ENCODE results near the gene PPP1R10.

Gene PPP1R10

DNA sequence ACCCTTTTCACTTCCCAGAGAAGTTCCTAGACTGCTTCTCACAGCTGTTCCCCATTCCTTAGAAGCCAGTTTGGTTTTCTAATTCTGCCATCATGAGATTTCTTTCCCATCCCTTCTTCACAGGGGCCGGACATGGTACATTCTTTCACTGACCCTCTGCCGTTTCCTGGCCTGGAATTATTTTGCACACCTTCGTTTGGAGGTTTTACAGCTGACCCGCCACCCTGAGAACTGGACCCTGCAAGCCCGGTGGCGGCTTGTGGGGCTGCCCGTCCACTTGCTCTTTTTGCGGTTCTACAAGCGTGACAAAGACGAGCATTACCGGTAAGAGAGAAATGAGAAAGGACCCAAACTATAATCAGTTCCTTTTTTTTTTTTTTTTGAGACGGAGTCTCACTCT, 34.1 kb upstream of the PPP1R10 start:
- H3K9me3 ChIP-seq (ENCODE audit: low read depth, low read length): no peaks in the 10 kb centered on the region
- no peak overlapping the region for H3K9ac ChIP-seq (ENCODE audit: insufficient read length)
- TF ChIP-seq POLR2AphosphoS5 (IDR thresholded peaks at IDR 0.05; ENCODE audit: borderline replicate concordance, low read depth, low read length) (0 out of 2 replicates have a peak, but pooled peaks have one; percentile 9), FOXP2 (optimal IDR thresholded peaks at IDR 0.05; ENCODE audit: control extremely low read depth, extremely low read length, insufficient read depth) (no peak)
- no peak overlapping the region for H3K27ac ChIP-seq
- H3K36me3 ChIP-seq (ENCODE audit: insufficient read depth, low read length): peaks cover 58% of the 10 kb centered on the region
- no peak for DNase-seq (ENCODE audit: low read depth, low spot score)
- H3K4me3 ChIP-seq: no peak overlapping the region

DNA sequence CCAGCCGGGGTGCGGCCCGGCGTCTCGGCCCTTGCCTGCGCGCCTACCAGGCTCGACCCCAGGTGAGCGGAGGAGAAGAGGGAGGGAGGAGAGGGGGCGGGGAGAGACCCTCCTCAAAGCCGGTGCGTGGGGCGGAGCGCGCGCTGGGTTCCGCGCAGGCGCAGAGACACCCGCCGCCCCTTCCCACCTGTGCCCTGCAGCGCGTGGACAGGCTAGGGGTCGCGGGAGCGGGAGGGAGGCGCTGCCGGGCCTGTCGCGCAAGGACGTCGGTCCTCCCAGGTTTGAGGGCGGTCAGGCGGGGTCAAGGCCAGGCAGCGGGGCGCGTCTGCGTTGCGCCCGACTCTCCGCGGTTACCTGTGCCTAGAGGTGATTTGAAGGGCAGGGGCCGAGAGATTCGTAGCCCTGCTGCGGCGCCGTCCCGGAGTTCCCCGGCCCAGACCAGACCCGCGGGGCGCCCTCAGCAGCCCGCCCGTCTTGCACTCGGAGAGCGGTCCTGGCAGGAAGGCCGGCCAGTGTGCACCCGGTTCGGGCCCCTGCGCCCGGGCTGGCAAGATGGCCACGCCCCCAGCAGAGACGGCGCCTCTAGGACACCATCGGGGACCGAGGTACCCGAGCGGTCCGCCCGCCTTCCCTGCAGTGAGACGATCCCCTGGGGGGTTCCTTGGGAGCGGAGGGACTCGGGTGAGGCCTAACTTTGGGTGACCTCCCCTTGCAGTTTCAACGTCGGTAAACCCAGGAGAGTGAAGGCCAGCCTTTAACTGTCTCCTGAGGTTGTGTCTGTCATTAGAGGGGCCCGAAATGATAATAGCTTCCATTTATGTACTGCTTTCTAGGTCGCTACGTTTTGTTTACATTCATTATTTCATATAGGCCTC, 30.4 kb upstream of the PPP1R10 start:
- Histone ChIP-seq H3K36me3 (ENCODE audit: insufficient read depth, low read length) (peaks cover 38% of the 10 kb centered on the region), H3K4me3 (peak overlapping the region; percentile 87), H3K9me3 (ENCODE audit: low read depth, low read length) (no peaks in the 10 kb centered on the region), H3K27ac (peak overlapping the region; percentile 57; the same call in 1 of the 2 replicates), H3K9ac (ENCODE audit: insufficient read length) (peak overlapping the region; percentile 90)
- TF ChIP-seq POLR2AphosphoS5 (IDR thresholded peaks at IDR 0.05; ENCODE audit: borderline replicate concordance, low read depth, low read length) (peak; percentile 91), FOXP2 (optimal IDR thresholded peaks at IDR 0.05; ENCODE audit: control extremely low read depth, extremely low read length, insufficient read depth) (no peak), EZH2 (IDR thresholded peaks at IDR 0.05) (no peak)
- no peak for DNase-seq (ENCODE audit: low read depth, low spot score)

DNA sequence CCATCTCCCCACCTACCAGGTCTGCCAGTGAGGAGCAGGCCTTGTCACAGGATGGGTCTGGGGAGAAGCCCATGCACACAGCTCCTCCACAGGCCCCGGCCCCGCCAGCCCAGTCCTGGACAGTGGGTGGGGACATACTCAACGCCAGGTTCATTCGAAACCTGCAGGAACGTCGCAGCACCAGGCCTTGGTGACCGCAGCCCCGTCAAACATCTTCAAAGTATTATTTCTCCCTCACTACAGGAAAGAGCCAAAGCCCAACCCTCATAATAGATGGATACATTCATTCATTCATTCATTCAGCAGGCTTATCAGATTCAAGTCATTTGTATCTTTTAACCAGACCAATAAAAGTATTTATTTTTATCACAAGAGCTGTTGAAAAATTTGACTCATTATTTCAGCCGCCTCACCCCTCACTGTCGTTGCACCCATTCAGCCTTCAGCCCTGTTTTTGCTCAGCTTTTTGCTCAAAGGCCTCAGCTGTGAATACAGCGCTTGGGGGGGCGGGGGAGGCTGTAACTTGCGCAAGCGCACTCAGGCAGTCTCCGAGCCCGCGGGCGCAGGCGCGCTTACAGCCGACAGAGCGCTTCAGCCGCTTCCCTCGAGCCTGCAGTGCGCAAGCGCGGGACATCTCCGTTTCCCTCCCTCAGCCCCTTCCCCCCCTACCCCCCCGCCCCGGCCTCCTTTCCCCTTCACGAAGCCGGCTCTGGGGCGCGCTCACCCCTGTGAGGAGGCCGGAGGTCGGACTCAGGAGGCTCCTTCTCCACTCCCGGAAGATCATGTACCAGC, 29.6 kb upstream of the PPP1R10 start, which contains the start of gene C6orf136:
TSS of gene C6orf136 (plus strand) at position 684 of the 792 bp plus-strand sequence. CDS start at position 783, 99 bp downstream.
- peak within 1 kb of the TSS; percentile 87 for H3K4me3 ChIP-seq
- peak within 1 kb of the TSS; percentile 90 for H3K9ac ChIP-seq (ENCODE audit: insufficient read length)
- TF ChIP-seq POLR2AphosphoS5 (IDR thresholded peaks at IDR 0.05; ENCODE audit: borderline replicate concordance, low read depth, low read length) (no peak), EZH2 (IDR thresholded peaks at IDR 0.05) (no peak), FOXP2 (optimal IDR thresholded peaks at IDR 0.05; ENCODE audit: control extremely low read depth, extremely low read length, insufficient read depth) (no peak)
- DNase-seq (ENCODE audit: low read depth, low spot score): peak; percentile 71
- H3K36me3 ChIP-seq (ENCODE audit: insufficient read depth, low read length): peaks cover 35% of the 10 kb centered on the region
- H3K27ac ChIP-seq: peak within 1 kb of the TSS; percentile 57; the same call in 1 of the 2 replicates
- no peaks in the 10 kb centered on the region for H3K9me3 ChIP-seq (ENCODE audit: low read depth, low read length)

DNA sequence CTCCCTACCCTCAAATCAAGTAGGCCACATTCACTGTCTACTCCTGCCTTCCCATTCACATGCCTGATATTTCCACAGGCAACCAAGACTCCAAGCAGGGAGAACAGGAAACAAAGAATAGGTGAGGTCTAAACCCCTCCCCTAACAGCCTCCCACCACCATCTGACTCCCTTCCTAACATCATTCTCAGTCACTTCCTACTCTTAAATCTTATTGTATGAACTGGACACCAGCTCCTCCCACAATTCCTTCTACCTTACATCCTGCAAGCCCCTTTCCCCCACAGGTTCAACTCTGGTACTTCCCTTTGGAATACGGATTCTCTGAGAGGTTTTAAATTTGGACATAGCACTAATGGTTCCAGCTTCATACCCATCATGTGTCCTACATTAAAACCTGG, 28.9 kb upstream of the PPP1R10 start:
- H3K36me3 ChIP-seq (ENCODE audit: insufficient read depth, low read length): peaks cover 34% of the 10 kb centered on the region
- H3K4me3 ChIP-seq: peak overlapping the region; percentile 87
- no peak for DNase-seq (ENCODE audit: low read depth, low spot score)
- peak overlapping the region; percentile 17 for H3K9ac ChIP-seq (ENCODE audit: insufficient read length)
- TF ChIP-seq FOXP2 (optimal IDR thresholded peaks at IDR 0.05; ENCODE audit: control extremely low read depth, extremely low read length, insufficient read depth) (no peak), EZH2 (IDR thresholded peaks at IDR 0.05) (no peak), POLR2AphosphoS5 (IDR thresholded peaks at IDR 0.05; ENCODE audit: borderline replicate concordance, low read depth, low read length) (no peak)
- H3K27ac ChIP-seq: no peak overlapping the region
- H3K9me3 ChIP-seq (ENCODE audit: low read depth, low read length): no peaks in the 10 kb centered on the region

DNA sequence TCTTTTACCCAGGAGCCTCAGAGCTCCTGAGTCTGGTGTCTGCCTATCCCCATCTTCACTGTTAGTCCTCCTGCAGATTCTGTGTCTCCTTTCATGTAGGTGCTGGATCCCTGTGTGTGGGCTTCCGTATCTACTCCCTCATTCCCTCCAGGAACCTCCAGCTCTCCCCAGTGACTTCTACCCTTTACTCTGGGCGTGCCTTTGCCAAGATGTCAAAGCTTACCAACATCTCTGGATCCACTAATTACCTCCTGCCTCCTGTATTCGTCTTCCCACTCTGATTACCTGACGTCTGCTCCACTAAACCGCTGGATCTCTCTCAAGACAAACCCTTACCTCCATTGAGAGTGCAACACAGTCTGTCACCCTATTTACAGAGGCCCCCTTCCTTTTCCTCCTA, 27.7 kb upstream of the PPP1R10 start:
- TF ChIP-seq POLR2AphosphoS5 (IDR thresholded peaks at IDR 0.05; ENCODE audit: borderline replicate concordance, low read depth, low read length): no peak
- no peak for TF ChIP-seq FOXP2 (optimal IDR thresholded peaks at IDR 0.05; ENCODE audit: control extremely low read depth, extremely low read length, insufficient read depth)
- no peak for TF ChIP-seq EZH2 (IDR thresholded peaks at IDR 0.05)
- Histone ChIP-seq H3K9me3 (ENCODE audit: low read depth, low read length) (no peaks in the 10 kb centered on the region), H3K4me3 (no peak overlapping the region), H3K36me3 (ENCODE audit: insufficient read depth, low read length) (peaks cover 43% of the 10 kb centered on the region), H3K27ac (no peak overlapping the region), H3K9ac (ENCODE audit: insufficient read length) (no peak overlapping the region)
- no peak for DNase-seq (ENCODE audit: low read depth, low spot score)

DNA sequence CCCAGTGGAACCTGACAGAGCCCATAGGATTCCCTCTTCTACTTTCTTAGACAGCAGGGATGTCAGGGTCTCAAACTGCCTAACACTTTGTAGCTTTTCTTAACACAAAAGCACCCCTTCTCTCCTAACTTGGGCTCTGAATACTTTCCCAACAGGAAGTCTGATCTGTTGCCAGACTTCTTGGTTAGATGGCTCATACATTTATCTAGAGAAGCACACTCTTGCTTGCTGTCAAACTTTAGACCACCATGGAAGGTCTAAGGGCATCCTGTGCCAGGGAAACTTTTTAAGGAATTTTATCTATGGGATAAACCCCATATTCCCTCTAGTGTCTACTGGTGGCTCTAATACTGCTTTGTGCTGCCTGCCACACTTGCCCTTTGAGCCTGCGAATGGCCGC, 26.6 kb upstream of the PPP1R10 start:
- H3K9ac ChIP-seq (ENCODE audit: insufficient read length): no peak overlapping the region
- H3K36me3 ChIP-seq (ENCODE audit: insufficient read depth, low read length): peaks cover 42% of the 10 kb centered on the region
- no peak for DNase-seq (ENCODE audit: low read depth, low spot score)
- H3K9me3 ChIP-seq (ENCODE audit: low read depth, low read length): no peaks in the 10 kb centered on the region
- no peak overlapping the region for H3K4me3 ChIP-seq
- no peak for TF ChIP-seq EZH2 (IDR thresholded peaks at IDR 0.05)
- TF ChIP-seq POLR2AphosphoS5 (IDR thresholded peaks at IDR 0.05; ENCODE audit: borderline replicate concordance, low read depth, low read length): no peak
- no peak overlapping the region for H3K27ac ChIP-seq

DNA sequence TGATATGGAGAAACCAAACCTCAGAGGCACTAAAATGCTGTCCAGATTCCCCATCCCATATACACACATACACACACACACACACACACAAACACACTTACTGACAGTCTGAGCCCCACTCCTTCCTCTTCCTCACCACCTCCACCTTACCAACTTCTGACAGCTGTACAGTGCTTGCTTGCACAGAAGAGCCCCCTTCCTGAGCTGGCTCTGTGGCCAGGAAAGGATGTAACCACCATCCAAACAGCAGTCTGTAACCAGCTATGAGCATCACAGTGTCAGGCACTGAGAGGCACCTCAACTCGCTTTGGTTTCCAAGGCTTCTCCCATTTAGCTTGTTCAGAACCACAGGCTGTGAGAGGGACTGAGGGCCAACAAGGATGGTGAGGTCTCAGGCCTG, 24.0 kb upstream of the PPP1R10 start:
- Histone ChIP-seq H3K4me3 (no peak overlapping the region), H3K9ac (ENCODE audit: insufficient read length) (no peak overlapping the region), H3K36me3 (ENCODE audit: insufficient read depth, low read length) (peaks cover 41% of the 10 kb centered on the region), H3K27ac (no peak overlapping the region), H3K9me3 (ENCODE audit: low read depth, low read length) (no peaks in the 10 kb centered on the region)
- no peak for DNase-seq (ENCODE audit: low read depth, low spot score)
- no peak for TF ChIP-seq POLR2AphosphoS5 (IDR thresholded peaks at IDR 0.05; ENCODE audit: borderline replicate concordance, low read depth, low read length)
- TF ChIP-seq FOXP2 (optimal IDR thresholded peaks at IDR 0.05; ENCODE audit: control extremely low read depth, extremely low read length, insufficient read depth): no peak
- no peak for TF ChIP-seq EZH2 (IDR thresholded peaks at IDR 0.05)

DNA sequence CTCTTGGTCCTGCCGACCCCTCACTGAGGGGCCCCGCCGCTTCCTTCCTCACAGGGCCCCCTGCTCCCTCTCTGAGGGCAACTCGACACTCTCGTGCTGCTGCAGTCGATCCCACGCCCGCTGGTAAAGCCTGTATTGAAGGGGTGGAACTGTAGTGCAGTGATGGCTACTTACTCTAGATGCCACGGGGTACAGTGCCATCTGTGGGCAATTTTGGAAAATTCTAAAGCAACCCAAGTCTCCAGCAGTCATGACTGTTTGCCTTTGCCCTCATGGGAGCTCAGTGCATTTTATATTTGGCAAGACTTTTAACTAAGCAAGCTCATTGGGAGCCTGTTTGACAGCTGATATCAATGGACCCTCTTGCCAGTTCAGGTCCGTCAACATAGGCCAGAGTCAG, 23.4 kb upstream of the PPP1R10 start:
- H3K9ac ChIP-seq (ENCODE audit: insufficient read length): no peak overlapping the region
- H3K27ac ChIP-seq: no peak overlapping the region
- H3K4me3 ChIP-seq: no peak overlapping the region
- H3K9me3 ChIP-seq (ENCODE audit: low read depth, low read length): no peaks in the 10 kb centered on the region
- no peak for TF ChIP-seq EZH2 (IDR thresholded peaks at IDR 0.05)
- TF ChIP-seq POLR2AphosphoS5 (IDR thresholded peaks at IDR 0.05; ENCODE audit: borderline replicate concordance, low read depth, low read length): no peak
- TF ChIP-seq FOXP2 (optimal IDR thresholded peaks at IDR 0.05; ENCODE audit: control extremely low read depth, extremely low read length, insufficient read depth): no peak
- no peak for DNase-seq (ENCODE audit: low read depth, low spot score)
- peaks cover 39% of the 10 kb centered on the region for H3K36me3 ChIP-seq (ENCODE audit: insufficient read depth, low read length)
